Measurements from ENCODE around the gene NEDD9.

The NEDD9 gene

DNA sequence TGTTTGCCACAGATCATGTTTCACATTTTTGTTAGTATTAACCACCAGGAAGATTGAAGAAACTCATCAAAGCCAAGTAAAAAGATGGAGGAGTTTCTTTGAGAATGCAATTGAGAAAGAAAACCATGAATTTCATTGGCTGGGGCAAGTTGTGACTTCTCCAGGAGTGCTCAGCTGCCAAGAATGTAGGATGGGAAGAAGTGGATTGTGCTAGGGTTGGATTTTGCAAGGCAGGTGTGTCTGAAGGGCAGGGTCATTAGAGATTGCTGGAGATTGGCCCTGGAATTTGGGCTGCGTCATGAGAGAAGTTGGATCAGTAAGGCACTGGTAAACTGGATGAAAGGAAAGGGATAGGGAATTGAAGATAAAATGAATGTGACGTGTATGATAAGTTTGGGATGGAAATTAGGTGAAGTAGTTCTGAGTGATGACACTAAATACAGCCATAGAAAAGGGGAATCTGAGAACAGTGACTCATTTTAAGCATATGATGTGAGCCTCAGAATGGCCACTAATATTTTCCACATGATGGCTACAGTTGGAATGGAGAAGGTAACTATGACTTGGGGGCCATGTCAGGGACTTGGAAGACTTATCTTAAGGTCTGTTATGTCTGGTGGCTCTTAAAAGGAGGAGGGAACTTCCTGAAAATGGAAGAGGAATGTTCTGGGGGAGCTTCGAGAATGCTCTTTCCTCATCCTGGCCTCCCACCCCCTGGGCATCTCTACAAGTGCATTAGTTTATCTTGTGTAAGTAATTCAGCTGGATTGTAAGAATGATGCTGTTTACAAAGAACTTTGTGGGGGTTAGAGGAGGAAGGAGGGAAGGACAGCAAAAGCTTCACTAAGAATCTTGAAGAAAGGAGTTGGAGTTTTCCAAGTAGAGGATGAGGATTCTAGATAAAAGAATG lies 93.2 kb downstream of the NEDD9 start:
- peak; percentile 54 for DNase-seq

DNA sequence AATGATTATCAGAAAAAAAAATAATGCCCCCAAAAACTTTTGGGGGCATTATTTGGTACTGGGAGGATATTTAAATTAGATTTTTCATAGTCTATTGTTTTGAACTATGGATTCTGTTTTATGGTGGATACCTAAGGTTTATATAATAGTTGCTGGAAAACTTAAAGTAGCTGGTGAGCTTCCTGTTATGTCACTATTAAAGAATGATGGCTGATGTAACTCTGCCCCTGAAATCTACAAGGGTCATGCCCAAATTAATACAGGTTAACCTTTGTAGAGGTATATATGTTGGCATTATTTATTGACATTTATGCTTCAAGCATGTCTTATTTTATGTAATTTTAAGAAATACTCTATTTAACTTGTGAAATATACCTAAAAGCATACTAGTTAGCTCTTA lies 95.7 kb downstream of the NEDD9 start:
- DNase-seq, result no peak

Data from fibroblast of skin of right quadriceps (primary cell).